Osteoblast (primary cell): ENCODE data around the gene RBM20. TPM values are rescaled to one million over a fixed set of nuclear protein-coding genes. Genes with fewer than 3 reads are reported as not detected.
A peak's percentile ranks its signal among the peaks of the same experiment; 100 is the strongest.

Experiments used
- DNase-seq: peaks from one replicate; pipeline ENCODE4 v3.0.0; 2011; ENCODE audit warnings: low spot score, mixed read lengths; ENCODE audit not compliant: insufficient read length; ENCODE audit errors: missing footprints
- H2AFZ ChIP-seq: 2 replicates; pipeline ENCODE4 v1.6.0; 2011; ENCODE audit warnings: mild to moderate bottlenecking, low read length
- H3K27ac ChIP-seq: 2 replicates; pipeline ENCODE4 v1.5.1; 2011; ENCODE audit warnings: mild to moderate bottlenecking, low read depth, low read length, moderate library complexity
- H3K27me3 ChIP-seq: 2 replicates; pipeline ENCODE4 v1.6.0; 2012; ENCODE audit warnings: mild to moderate bottlenecking, control low read depth, inconsistent platforms, low read length, moderate library complexity; ENCODE audit not compliant: insufficient read depth
- H3K36me3 ChIP-seq: 2 replicates; pipeline ENCODE4 v1.5.1; 2011; ENCODE audit warnings: mild to moderate bottlenecking, low read length, control low read depth, moderate library complexity; ENCODE audit not compliant: insufficient read depth
- H3K4me1 ChIP-seq: 2 replicates; pipeline ENCODE4 v1.5.1; 2011; ENCODE audit warnings: mild to moderate bottlenecking, low read length, control low read depth, moderate library complexity; ENCODE audit not compliant: insufficient read depth
- H3K4me2 ChIP-seq: 2 replicates; pipeline ENCODE4 v1.6.0; 2011; ENCODE audit warnings: mild to moderate bottlenecking, low read length; ENCODE audit not compliant: insufficient read depth
- H3K4me3 ChIP-seq: fragments of 200-600 bp; sonication (generic); 3 replicates; pipeline ENCODE4 v1.5.1; 2012; ENCODE audit warnings: mild to moderate bottlenecking, low read length, inconsistent platforms; ENCODE audit not compliant: insufficient read depth
- H3K79me2 ChIP-seq: 2 replicates; pipeline ENCODE4 v1.6.0; 2012; ENCODE audit warnings: mild to moderate bottlenecking, low read length, control low read depth, inconsistent platforms; ENCODE audit not compliant: insufficient read depth
- H3K9me3 ChIP-seq: 2 replicates; pipeline ENCODE4 v1.5.1; 2011; ENCODE audit warnings: low read depth, low read length, control low read depth
- H4K20me1 ChIP-seq: 2 replicates; pipeline ENCODE4 v1.6.0; 2012; ENCODE audit warnings: mild to moderate bottlenecking, low read length, control low read depth; ENCODE audit not compliant: insufficient read depth
- CTCF ChIP-seq: IDR thresholded peaks from 2 replicates; pipeline ENCODE4 v1.5.1; 2011; ENCODE audit warnings: mild to moderate bottlenecking, low read depth, low read length, moderate library complexity; ENCODE audit errors: extremely low read depth
- total RNA-seq: library from RNA; depleted of rRNA; stranded (reverse); fragments of >200 nt; gene quantifications from 2 replicates; pipeline ENCODE4 v1.2.3, GENCODE V29; 2012

Gene RBM20
- total RNA-seq, 1 donor: not detected

- Histone ChIP-seq H3K4me2 (no peak overlapping the region), H3K79me2 (no peaks in the 10 kb centered on the region), H3K4me1 (no peaks in the 10 kb centered on the region), H3K36me3 (no peaks in the 10 kb centered on the region), H3K27me3 (peaks cover 40% of the 10 kb centered on the region), H3K4me3 (no peak overlapping the region), H3K9me3 (no peaks in the 10 kb centered on the region), H2AFZ (no peak overlapping the region), H3K27ac (no peak overlapping the region), H4K20me1 (no peaks in the 10 kb centered on the region)
- DNase-seq: no peak
- TF ChIP-seq CTCF: no peak
Observed at GRCh38 chr10:110649347-110650264, 5.5 kb downstream of the RBM20 start.

- no peaks in the 10 kb centered on the region for H4K20me1 ChIP-seq
- peak overlapping the region; percentile 7 for H2AFZ ChIP-seq
- no peaks in the 10 kb centered on the region for H3K79me2 ChIP-seq
- H3K27me3 ChIP-seq: peaks cover 33% of the 10 kb centered on the region
- no peaks in the 10 kb centered on the region for H3K9me3 ChIP-seq
- TF ChIP-seq CTCF: no peak
- no peak overlapping the region for H3K4me2 ChIP-seq
- no peak overlapping the region for H3K4me3 ChIP-seq
- H3K36me3 ChIP-seq: no peaks in the 10 kb centered on the region
- no peaks in the 10 kb centered on the region for H3K4me1 ChIP-seq
- no peak for DNase-seq
- no peak overlapping the region for H3K27ac ChIP-seq
Observed at GRCh38 chr10:110650265-110650668, 6.1 kb downstream of the RBM20 start.

GRCh38 chr10:110651044-110651958, 7.2 kb downstream of the RBM20 start:
- Histone ChIP-seq H3K4me3 (peak overlapping the region; percentile 13), H3K27ac (no peak overlapping the region), H3K27me3 (peaks cover 23% of the 10 kb centered on the region), H3K9me3 (no peaks in the 10 kb centered on the region), H2AFZ (peak overlapping the region; percentile 79), H3K79me2 (no peaks in the 10 kb centered on the region), H4K20me1 (no peaks in the 10 kb centered on the region), H3K4me2 (peak overlapping the region; percentile 50), H3K4me1 (no peaks in the 10 kb centered on the region), H3K36me3 (no peaks in the 10 kb centered on the region)
- DNase-seq: peak; percentile 35
- no peak for TF ChIP-seq CTCF
